ENCODE data around the gene ETV2. TPM values are rescaled to one million over a fixed set of nuclear protein-coding genes. Genes with fewer than 3 reads are reported as not detected.
A peak's percentile ranks its signal among the peaks of the same experiment; 100 is the strongest.

ETV2 gene
- total and polyA plus RNA-seq, 9 donors, result 0.79 to 2.5 (median 1.6) TPM; not detected in 1

GRCh38 chr19:35637165-35637564, 4.4 kb upstream of the ETV2 start:
- Histone ChIP-seq H3K27me3 (no peaks in the 10 kb centered on the region), H3K36me3 (no peaks in the 10 kb centered on the region), H3K4me1 (ENCODE audit: insufficient read depth) (peaks cover 2% of the 10 kb centered on the region), H3K27ac (no peak overlapping the region), H3K4me3 (no peak overlapping the region), H3K9me3 (no peaks in the 10 kb centered on the region)
- 90 to 91% (median 91%) methylated on average over 25 of the region's 25 CpGs for whole genome bisulfite sequencing, 3 donors
- TF ChIP-seq EP300 (IDR thresholded peaks at IDR 0.05), result no peak
- no peak for TF ChIP-seq POLR2A (IDR thresholded peaks at IDR 0.05)
- TF ChIP-seq CTCF (IDR thresholded peaks at IDR 0.05), result no peak
- intact Hi-C loops (cut with DNase I), result no loop called here
- no peak for DNase-seq

- H3K27me3 ChIP-seq, result no peaks in the 10 kb centered on the region
- WGBS, 3 donors, result 31 to 36% (median 35%) methylated on average over 6 of the region's 6 CpGs
- H3K36me3 ChIP-seq, result no peaks in the 10 kb centered on the region
- peaks cover 2% of the 10 kb centered on the region for H3K4me1 ChIP-seq (ENCODE audit: insufficient read depth)
- no peak for DNase-seq
- TF ChIP-seq EP300 (IDR thresholded peaks at IDR 0.05), result no peak
- TF ChIP-seq POLR2A (IDR thresholded peaks at IDR 0.05), result no peak
- TF ChIP-seq CTCF (IDR thresholded peaks at IDR 0.05), result no peak
- intact Hi-C loops (cut with DNase I), result no loop called here
- no peaks in the 10 kb centered on the region for H3K9me3 ChIP-seq
- H3K27ac ChIP-seq, result no peak overlapping the region
- no peak overlapping the region for H3K4me3 ChIP-seq
Observed at GRCh38 chr19:35639321-35639639, 2.3 kb upstream of the ETV2 start.

- peaks cover 2% of the 10 kb centered on the region for H3K4me1 ChIP-seq (ENCODE audit: insufficient read depth)
- no peak overlapping the region for H3K27ac ChIP-seq
- no peak for DNase-seq
- H3K9me3 ChIP-seq, result no peaks in the 10 kb centered on the region
- no peak overlapping the region for H3K4me3 ChIP-seq
- H3K27me3 ChIP-seq, result no peaks in the 10 kb centered on the region
- intact Hi-C loops (cut with DNase I), result no loop called here
- TF ChIP-seq POLR2A (IDR thresholded peaks at IDR 0.05) (no peak), EP300 (IDR thresholded peaks at IDR 0.05) (no peak), CTCF (IDR thresholded peaks at IDR 0.05) (no peak)
- 74 to 85% (median 80%) methylated on average over 8 of the region's 8 CpGs for WGBS, 3 donors
- no peaks in the 10 kb centered on the region for H3K36me3 ChIP-seq
Observed at GRCh38 chr19:35639863-35640262, 1.7 kb upstream of the ETV2 start.

- Histone ChIP-seq H3K27me3 (no peaks in the 10 kb centered on the region), H3K36me3 (no peaks in the 10 kb centered on the region), H3K27ac (no peak overlapping the region), H3K4me3 (no peak overlapping the region), H3K4me1 (ENCODE audit: insufficient read depth) (peaks cover 7% of the 10 kb centered on the region), H3K9me3 (no peaks in the 10 kb centered on the region)
- intact Hi-C loops (cut with DNase I), result no loop called here
- TF ChIP-seq EP300 (IDR thresholded peaks at IDR 0.05) (no peak), CTCF (IDR thresholded peaks at IDR 0.05) (no peak), POLR2A (IDR thresholded peaks at IDR 0.05) (no peak)
- DNase-seq, result peak in 1 of 5 donors; percentile 50
- 76 to 79% (median 78%) methylated on average over 10 of the region's 10 CpGs for WGBS, 3 donors
Observed at GRCh38 chr19:35642312-35642711, 767 bp downstream of the ETV2 start.

All from ovary (tissue), 9 donors.